GM12878 (cell line): ENCODE results near the gene COL23A1. TPM values are rescaled to one million over a fixed set of nuclear protein-coding genes. Genes with fewer than 3 reads are reported as not detected.
A peak's percentile ranks its signal among the peaks of the same experiment; 100 is the strongest.

Source experiments
- CBX3 ChIP-seq: fragments of 200-600 bp; sonication (generic); IDR thresholded peaks from 2 replicates; pipeline ENCODE4 v1.6.1; 2016; ENCODE audit warnings: low read depth, borderline replicate concordance
- CHD4 ChIP-seq: fragments of 200-600 bp; sonication (generic); IDR thresholded peaks from 2 replicates; pipeline ENCODE4 v1.6.1; 2016; ENCODE audit warnings: mild to moderate bottlenecking
- CREB1 ChIP-seq: IDR thresholded peaks from 2 replicates; pipeline ENCODE4 v1.6.1; 2012; ENCODE audit warnings: low read depth, mild to moderate bottlenecking, inconsistent platforms
- ELK1 ChIP-seq: IDR thresholded peaks from 2 replicates; pipeline ENCODE4 v1.6.1; 2012; ENCODE audit warnings: low read depth, low read length, improper control_type of control experiment
- GABPA ChIP-seq: IDR thresholded peaks from 2 replicates; pipeline ENCODE4 v1.6.1; 2014; ENCODE audit warnings: antibody characterized with exemption, low read depth, mild to moderate bottlenecking, inconsistent platforms
- GATAD2B ChIP-seq: fragments of 450-650 bp; conservative IDR thresholded peaks from 2 replicates; pipeline ENCODE4 v1.6.1; 2017; ENCODE audit warnings: low read depth, mild to moderate bottlenecking, moderate library complexity
- HSF1 ChIP-seq: fragments of 150-350 bp; IDR thresholded peaks from 2 replicates; pipeline ENCODE4 v1.6.1; 2014; ENCODE audit warnings: mild to moderate bottlenecking, low read depth, low read length
- IRF4 ChIP-seq: IDR thresholded peaks from 2 replicates; pipeline ENCODE4 v1.6.1; 2011; ENCODE audit warnings: low read depth, low read length
- JUND ChIP-seq: IDR thresholded peaks from 2 replicates; pipeline ENCODE4 v1.6.1; 2012; ENCODE audit warnings: low read depth, mild to moderate bottlenecking, low read length, improper control_type of control experiment, moderate library complexity
- MTA3 ChIP-seq: IDR thresholded peaks from 2 replicates; pipeline ENCODE4 v1.6.1; 2012; ENCODE audit warnings: low read length, inconsistent platforms, borderline replicate concordance
- MXI1 ChIP-seq: fragments of 150-350 bp; IDR thresholded peaks from 2 replicates; pipeline ENCODE4 v1.6.1; 2011; ENCODE audit warnings: low read depth, mild to moderate bottlenecking, inconsistent platforms, low read length, improper control_type of control experiment
- NRF1 ChIP-seq: conservative IDR thresholded peaks from 2 replicates; pipeline ENCODE4 v1.6.1; 2011; ENCODE audit warnings: mild to moderate bottlenecking, low read depth, low read length, improper control_type of control experiment
- PKNOX1 ChIP-seq: fragments of 450-650 bp; IDR thresholded peaks from 2 replicates; pipeline ENCODE4 v1.6.1; 2016; ENCODE audit warnings: mild to moderate bottlenecking
- PML ChIP-seq: IDR thresholded peaks from 2 replicates; pipeline ENCODE4 v1.6.1; 2012; ENCODE audit warnings: low read length, inconsistent platforms
- POU2F2 ChIP-seq: IDR thresholded peaks from 3 replicates; pipeline ENCODE4 v1.6.1; 2011; ENCODE audit warnings: low read depth, mild to moderate bottlenecking, low read length, borderline replicate concordance
- RAD21 ChIP-seq: IDR thresholded peaks from 2 replicates; pipeline ENCODE4 v1.6.1; 2011; ENCODE audit warnings: mild to moderate bottlenecking, low read depth, low read length, moderate library complexity; ENCODE audit not compliant: insufficient read depth
- RCOR1 ChIP-seq: conservative IDR thresholded peaks from 2 replicates; pipeline ENCODE4 v1.6.1; 2012; ENCODE audit warnings: low read depth, low read length, improper control_type of control experiment
- SMARCA5 ChIP-seq: fragments of 450-650 bp; IDR thresholded peaks from 2 replicates; pipeline ENCODE4 v1.6.1; 2017; ENCODE audit warnings: mild to moderate bottlenecking
- SUZ12 ChIP-seq: fragments of 200-600 bp; sonication (generic); IDR thresholded peaks from one replicate; pipeline ENCODE4 v1.6.1; 2018; ENCODE audit warnings: antibody characterized with exemption, mild to moderate bottlenecking; ENCODE audit not compliant: unreplicated experiment
- polyA plus RNA-seq, 11 experiments: library from polyadenylated mRNA; depleted of rRNA in 4 of 11; unstranded in 6 of 11; stranded (reverse) in 5 of 11; fragments of >200 nt; fragmentation: Nextera tagmentation in 4 of 11; fragmentation: Illumina TruSeq in 1 of 11; extraction: Ambion mirVana in 4 of 11; extraction: Trizol in 1 of 11; gene quantifications; 1 replicate in 1 of 11; 2 replicates in 10 of 11; pipeline versions ENCODE4 v1.2.1 to v1.2.3, GENCODE V29; 2011 to 2016; ENCODE audit warnings: inconsistent platforms in 2 of 11, missing spikeins in 2 of 11, low read depth in 1 of 11
- total RNA-seq, 4 experiments: library from RNA; depleted of rRNA in 3 of 4; stranded (reverse); fragments of >200 nt in 3 of 4; fragmentation: Illumina TruSeq in 1 of 4; extraction: Trizol in 1 of 4; gene quantifications; 2 replicates each; pipeline versions ENCODE4 v1.2.1 to v1.2.3, GENCODE V29; 2013 to 2021

Gene COL23A1
- total and polyA plus RNA-seq, 10 of the 15 experiments (the other 5 are each of a cell fraction or from before 2014, with no cell fraction given) = 0.03 to 0.83 (median 0.09) TPM; not detected in 5

GRCh38 chr5:178212241-178213002 is 377.8 kb downstream of the COL23A1 start (continued):
- 0 out of 2 replicates have a peak, but pooled peaks have one; percentile 6 for TF ChIP-seq MTA3
- no peak for TF ChIP-seq HSF1
- no peak for TF ChIP-seq MXI1
- TF ChIP-seq CHD4 = no peak
- TF ChIP-seq IRF4 = no peak
- TF ChIP-seq PML = 0 out of 2 replicates have a peak, but pooled peaks have one; percentile 0
- TF ChIP-seq RAD21 = no peak
- TF ChIP-seq JUND = no peak
- TF ChIP-seq SUZ12 = no peak
- TF ChIP-seq GATAD2B = no peak
- no peak for TF ChIP-seq NRF1
- TF ChIP-seq PKNOX1 = no peak
- TF ChIP-seq CREB1 = 0 out of 2 replicates have a peak, but pooled peaks have one; percentile 6
- TF ChIP-seq SMARCA5 = no peak
- TF ChIP-seq CBX3 = no peak
- TF ChIP-seq POU2F2 = 0 out of 3 replicates have a peak, but pooled peaks have one; percentile 30
- no peak for TF ChIP-seq GABPA
- no peak for TF ChIP-seq RCOR1
- TF ChIP-seq ELK1 = no peak
